ENCODE results near the gene AMY2A. TPM values are rescaled to one million over a fixed set of nuclear protein-coding genes. Genes with fewer than 3 reads are reported as not detected.
"Not testable (repeated sequence)": the region's sequence is repeated elsewhere in the genome, so short reads cannot be mapped to it uniquely, and the experiment has no call there.

The AMY2A gene
- total RNA-seq = not detected in 2 replicates
- polyA plus RNA-seq = not detected in 2 replicates
- not detected in 2 replicates for polyA plus RNA-seq (2011; cell fraction: cytosol; rRNA removed)
- not detected in 2 replicates for polyA plus RNA-seq (2011; cell fraction: nucleus; rRNA removed)
- not detected in 2 replicates for polyA plus RNA-seq (2012)
- polyA minus RNA-seq = not detected in 2 replicates
- polyA minus RNA-seq (2011; cell fraction: cytosol; rRNA and poly(A)+ RNA removed) = not detected
- polyA minus RNA-seq (2011; cell fraction: nucleus; rRNA and poly(A)+ RNA removed) = not detected in 2 replicates
- Bru-seq, nascent RNA = not detected
- BruChase-seq, experiment 1, labeled RNA remaining after a 6-hour chase = not detected
- BruChase-seq, experiment 2, labeled RNA remaining after a 2-hour chase = not detected
- long read RNA-seq = 0 reads

DNA sequence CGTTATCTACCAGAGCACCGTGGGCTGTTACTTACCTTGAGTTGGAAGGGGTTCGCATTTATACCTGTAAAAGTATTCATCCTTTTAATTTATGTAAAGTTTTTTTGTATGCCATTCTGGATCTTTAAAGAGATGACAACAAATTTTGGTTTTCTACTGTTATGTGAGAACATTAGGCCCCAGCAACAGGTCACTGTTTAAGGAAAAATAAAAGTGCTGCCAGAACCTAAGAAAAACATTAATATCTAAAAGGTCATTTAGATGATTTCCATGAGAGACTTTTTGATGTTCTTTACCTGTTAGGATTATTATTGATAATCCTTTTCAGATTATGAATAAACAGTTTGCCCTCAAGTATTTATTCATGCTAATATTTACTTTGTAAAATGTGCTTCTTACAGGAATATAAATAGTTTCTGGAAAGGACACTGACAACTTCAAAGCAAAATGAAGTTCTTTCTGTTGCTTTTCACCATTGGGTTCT is at the start of gene AMY2A:
Gene AMY2A (plus strand): TSS at position 434 of the 484 bp plus-strand sequence. CDS start 14 bp downstream, at position 448.
- H4K20me1 ChIP-seq (replicated peaks; ENCODE audit: control insufficient read depth, extremely low read depth, insufficient read depth, low read length); H3K4me2 ChIP-seq (ENCODE audit: insufficient read depth, low read length); H3K9me1 ChIP-seq (replicated peaks; ENCODE audit: control insufficient read depth, extremely low read depth, insufficient read depth, low read length); POLR2A ChIA-PET; H3K9ac ChIP-seq (replicated peaks; ENCODE audit: extremely low read depth, insufficient read depth, low read length); dilution Hi-C loops (cut with MboI; ENCODE audit: extremely low pct_ligation_motif_present, low sequenced_read_pairs); CTCF ChIA-PET; H3K27me3 ChIP-seq (ENCODE audit: control insufficient read depth in 2 of 2, insufficient read depth in 2 of 2, low read length in 2 of 2); H3K27ac ChIP-seq (ENCODE audit: insufficient read depth, low read depth, low read length); intact Hi-C loops (cut with micrococcal nuclease); H2AFZ ChIP-seq (ENCODE audit: low read depth, low read length); BruUV-seq (replicated peaks); H3K4me1 ChIP-seq (ENCODE audit: control insufficient read depth, extremely low read depth, insufficient read depth, low read length); H3K4me3 ChIP-seq (replicated peaks in 1 of 3; ENCODE audit: insufficient read depth in 1 of 3, low read depth in 1 of 3, low read length in 3 of 3); H3K79me2 ChIP-seq (ENCODE audit: control insufficient read depth, insufficient read depth, low read length); H3K36me3 ChIP-seq (ENCODE audit: control insufficient read depth in 2 of 2, extremely low read depth in 1 of 2, insufficient read depth in 2 of 2, low read length in 2 of 2); FAIRE-seq; H3K9me3 ChIP-seq (replicated peaks; ENCODE audit: control insufficient read depth, insufficient read depth, low read length); DNase-seq (ENCODE audit: low read depth, low spot score): not testable (repeated sequence)

DNA sequence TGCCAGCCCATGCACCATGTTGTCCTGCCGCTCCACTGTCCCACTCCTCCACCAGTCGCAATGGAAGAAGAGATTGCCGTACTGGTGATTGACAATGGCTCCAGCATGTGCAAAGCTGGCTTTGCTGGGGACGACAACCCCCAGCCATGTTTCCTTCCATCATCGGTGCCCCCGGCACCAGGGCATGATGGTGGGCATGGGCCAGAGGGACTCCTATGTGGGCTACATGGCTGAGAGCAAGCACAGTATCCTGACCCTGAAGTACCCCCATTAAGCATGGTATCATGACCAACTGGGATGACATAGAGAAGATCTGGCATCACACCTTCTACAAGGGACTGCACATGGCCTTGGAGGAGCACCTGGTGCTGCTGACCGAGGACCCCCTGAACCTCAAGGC is 47.7 kb upstream of the AMY2A start:
- H3K36me3 ChIP-seq (ENCODE audit: control insufficient read depth in 2 of 2, extremely low read depth in 1 of 2, insufficient read depth in 2 of 2, low read length in 2 of 2) = no peaks in the 10 kb centered on the region
- dilution Hi-C loops (cut with MboI; ENCODE audit: extremely low pct_ligation_motif_present, low sequenced_read_pairs) = no loop called here
- BruUV-seq (replicated peaks) = no TSS peak
- CTCF ChIA-PET = no interaction called here
- no peak overlapping the region for H3K9ac ChIP-seq (replicated peaks; ENCODE audit: extremely low read depth, insufficient read depth, low read length)
- no peak overlapping the region for H3K4me2 ChIP-seq (ENCODE audit: insufficient read depth, low read length)
- no peaks in the 10 kb centered on the region for H3K9me1 ChIP-seq (replicated peaks; ENCODE audit: control insufficient read depth, extremely low read depth, insufficient read depth, low read length)
- intact Hi-C loops (cut with micrococcal nuclease) = no loop called here
- FAIRE-seq = no peak
- H3K27ac ChIP-seq (ENCODE audit: insufficient read depth, low read depth, low read length) = no peak overlapping the region
- POLR2A ChIA-PET = no interaction called here
- TF ChIP-seq, protein P1, sequence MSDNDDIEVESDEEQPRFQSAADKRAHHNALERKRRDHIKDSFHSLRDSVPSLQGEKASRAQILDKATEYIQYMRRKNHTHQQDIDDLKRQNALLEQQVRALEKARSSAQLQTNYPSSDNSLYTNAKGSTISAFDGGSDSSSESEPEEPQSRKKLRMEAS (IDR thresholded peaks at IDR 0.05; ENCODE audit: insufficient read depth, insufficient read length) = no peak
- TF ChIP-seq, protein P2, sequence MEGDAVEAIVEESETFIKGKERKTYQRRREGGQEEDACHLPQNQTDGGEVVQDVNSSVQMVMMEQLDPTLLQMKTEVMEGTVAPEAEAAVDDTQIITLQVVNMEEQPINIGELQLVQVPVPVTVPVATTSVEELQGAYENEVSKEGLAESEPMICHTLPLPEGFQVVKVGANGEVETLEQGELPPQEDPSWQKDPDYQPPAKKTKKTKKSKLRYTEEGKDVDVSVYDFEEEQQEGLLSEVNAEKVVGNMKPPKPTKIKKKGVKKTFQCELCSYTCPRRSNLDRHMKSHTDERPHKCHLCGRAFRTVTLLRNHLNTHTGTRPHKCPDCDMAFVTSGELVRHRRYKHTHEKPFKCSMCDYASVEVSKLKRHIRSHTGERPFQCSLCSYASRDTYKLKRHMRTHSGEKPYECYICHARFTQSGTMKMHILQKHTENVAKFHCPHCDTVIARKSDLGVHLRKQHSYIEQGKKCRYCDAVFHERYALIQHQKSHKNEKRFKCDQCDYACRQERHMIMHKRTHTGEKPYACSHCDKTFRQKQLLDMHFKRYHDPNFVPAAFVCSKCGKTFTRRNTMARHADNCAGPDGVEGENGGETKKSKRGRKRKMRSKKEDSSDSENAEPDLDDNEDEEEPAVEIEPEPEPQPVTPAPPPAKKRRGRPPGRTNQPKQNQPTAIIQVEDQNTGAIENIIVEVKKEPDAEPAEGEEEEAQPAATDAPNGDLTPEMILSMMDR (IDR thresholded peaks at IDR 0.05; ENCODE audit: extremely low read depth in 1 of 2, insufficient read depth in 1 of 2, low read depth in 1 of 2, low read length in 2 of 2) = no peak
- TF ChIP-seq POLR2A (IDR thresholded peaks at IDR 0.05; ENCODE audit: low read depth, low read length) (no peak), POLR2AphosphoS5 (IDR thresholded peaks at IDR 0.05; ENCODE audit: insufficient read depth, low read depth, low read length) (no peak), MYC (IDR thresholded peaks at IDR 0.05; ENCODE audit: low read depth, low read length) (no peak), GATA2 (IDR thresholded peaks at IDR 0.05; ENCODE audit: insufficient read depth, insufficient read length, low read depth, low read length) (no peak), FOS (IDR thresholded peaks at IDR 0.05; ENCODE audit: borderline replicate concordance, insufficient read depth, low read length) (no peak), JUN (IDR thresholded peaks at IDR 0.05; ENCODE audit: borderline replicate concordance, insufficient read depth, insufficient read length, low read depth) (no peak), EZH2 (IDR thresholded peaks at IDR 0.05; ENCODE audit: borderline replicate concordance, low read depth, low read length, severe bottlenecking) (no peak)
- no peaks in the 10 kb centered on the region for H3K9me3 ChIP-seq (replicated peaks; ENCODE audit: control insufficient read depth, insufficient read depth, low read length)
- DNase-seq (ENCODE audit: low read depth, low spot score) = no peak
- H3K4me3 ChIP-seq (replicated peaks in 1 of 3; ENCODE audit: insufficient read depth in 1 of 3, low read depth in 1 of 3, low read length in 3 of 3) = no peak overlapping the region
- no peaks in the 10 kb centered on the region for H3K27me3 ChIP-seq (ENCODE audit: control insufficient read depth in 2 of 2, insufficient read depth in 2 of 2, low read length in 2 of 2)
- no peaks in the 10 kb centered on the region for H3K4me1 ChIP-seq (ENCODE audit: control insufficient read depth, extremely low read depth, insufficient read depth, low read length)
- H2AFZ ChIP-seq (ENCODE audit: low read depth, low read length) = no peak overlapping the region
- H4K20me1 ChIP-seq (replicated peaks; ENCODE audit: control insufficient read depth, extremely low read depth, insufficient read depth, low read length) = no peaks in the 10 kb centered on the region
- H3K79me2 ChIP-seq (ENCODE audit: control insufficient read depth, insufficient read depth, low read length) = no peaks in the 10 kb centered on the region

All from endothelial cell of umbilical vein (primary cell).